HG03460 (cell line): ENCODE results near the gene IL37.
"Not testable (repeated sequence)": the region's sequence is repeated elsewhere in the genome, so short reads cannot be mapped to it uniquely, and the experiment has no call there.

Source experiments
- ATAC-seq: cut with Tn5 transposase; IDR thresholded peaks from one replicate; pipeline ENCODE4 v1.9.1; 2021; ENCODE audit not compliant: unreplicated experiment

IL37 gene

GRCh38 chr2:112887964-112888749, 22.8 kb upstream of the IL37 start:
- no peak for ATAC-seq

- ATAC-seq, result no peak
Measured at GRCh38 chr2:112889976-112890375, 21.0 kb upstream of the IL37 start.

GRCh38 chr2:112891385-112891831, 19.6 kb upstream of the IL37 start:
- no peak for ATAC-seq

- no peak for ATAC-seq
Measured at GRCh38 chr2:112893752-112894151, 17.2 kb upstream of the IL37 start.

GRCh38 chr2:112896909-112897623, 13.9 kb upstream of the IL37 start:
- no peak for ATAC-seq

GRCh38 chr2:112897624-112897978, 13.4 kb upstream of the IL37 start:
- no peak for ATAC-seq

- not testable (repeated sequence) for ATAC-seq
Measured at GRCh38 chr2:112901431-112902065, 9.4 kb upstream of the IL37 start.

GRCh38 chr2:112902816-112903215, 8.1 kb upstream of the IL37 start:
- no peak for ATAC-seq

- ATAC-seq, result no peak
Measured at GRCh38 chr2:112904883-112905282, 6.1 kb upstream of the IL37 start.

- no peak for ATAC-seq
Measured at GRCh38 chr2:112906276-112906675, 4.7 kb upstream of the IL37 start.

GRCh38 chr2:112907001-112907949, 3.7 kb upstream of the IL37 start:
- no peak for ATAC-seq

GRCh38 chr2:112908559-112908958, 2.4 kb upstream of the IL37 start:
- not testable (repeated sequence) for ATAC-seq

- no peak for ATAC-seq
Measured at GRCh38 chr2:112910219-112910618, 746 bp upstream of the IL37 start.

- ATAC-seq, result no peak
Measured at GRCh38 chr2:112912403-112912802, 1.4 kb downstream of the IL37 start.

- ATAC-seq, result no peak
Measured at GRCh38 chr2:112915300-112916144, 4.6 kb downstream of the IL37 start.

GRCh38 chr2:112916145-112916571, 5.2 kb downstream of the IL37 start:
- ATAC-seq, result no peak

- no peak for ATAC-seq
Measured at GRCh38 chr2:112916625-112917247, 5.8 kb downstream of the IL37 start.

GRCh38 chr2:112917856-112918255, 6.9 kb downstream of the IL37 start:
- ATAC-seq, result no peak

- no peak for ATAC-seq
Measured at GRCh38 chr2:112918256-112918655, 7.3 kb downstream of the IL37 start.
